Thyroid gland (tissue), 4 donors: ENCODE measurements around the gene RAD51C.

ENCODE experiments used
- POLR2A ChIP-seq, 2 donors: fragments of 450-650 bp; IDR thresholded peaks; one replicate each; pipeline ENCODE4 v1.6.1; 2017; ENCODE audit warnings: antibody characterized with exemption in 2 of 2, mild to moderate bottlenecking in 2 of 2, moderate library complexity in 1 of 2
- TF ChIP-seq, protein P1 (sequence below), 6 experiments: fragments of 200-600 bp in 3 of 6; fragments of 450-650 bp in 3 of 6; sonication (generic) in 3 of 6; IDR thresholded peaks; one replicate each; pipeline ENCODE4 v1.5.1; 2016 to 2019; ENCODE audit warnings: antibody characterized with exemption in 6 of 6, mild to moderate bottlenecking in 2 of 6, inconsistent platforms in 1 of 6, moderate library complexity in 1 of 6

DNA sequence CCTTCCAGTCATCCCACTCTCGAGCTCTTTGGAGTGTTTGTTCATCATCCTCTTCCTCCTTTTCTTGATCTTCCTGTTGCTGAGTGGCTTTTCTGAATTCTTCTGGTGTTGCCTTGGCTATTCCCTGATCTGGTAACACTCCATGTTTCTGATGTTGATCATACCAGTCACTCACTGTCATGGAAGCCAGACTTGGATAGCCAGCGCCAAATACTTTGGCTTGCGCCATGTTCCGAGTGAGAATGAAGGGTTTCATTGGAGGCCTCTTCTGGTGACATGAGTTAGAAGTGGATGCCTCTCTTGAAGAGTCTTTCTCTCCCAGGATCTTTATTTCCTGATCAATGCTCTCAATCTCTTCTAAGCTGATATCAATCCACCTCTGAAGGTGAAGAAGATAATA lies 31.8 kb upstream of the RAD51C start:
- TF ChIP-seq, protein P1, sequence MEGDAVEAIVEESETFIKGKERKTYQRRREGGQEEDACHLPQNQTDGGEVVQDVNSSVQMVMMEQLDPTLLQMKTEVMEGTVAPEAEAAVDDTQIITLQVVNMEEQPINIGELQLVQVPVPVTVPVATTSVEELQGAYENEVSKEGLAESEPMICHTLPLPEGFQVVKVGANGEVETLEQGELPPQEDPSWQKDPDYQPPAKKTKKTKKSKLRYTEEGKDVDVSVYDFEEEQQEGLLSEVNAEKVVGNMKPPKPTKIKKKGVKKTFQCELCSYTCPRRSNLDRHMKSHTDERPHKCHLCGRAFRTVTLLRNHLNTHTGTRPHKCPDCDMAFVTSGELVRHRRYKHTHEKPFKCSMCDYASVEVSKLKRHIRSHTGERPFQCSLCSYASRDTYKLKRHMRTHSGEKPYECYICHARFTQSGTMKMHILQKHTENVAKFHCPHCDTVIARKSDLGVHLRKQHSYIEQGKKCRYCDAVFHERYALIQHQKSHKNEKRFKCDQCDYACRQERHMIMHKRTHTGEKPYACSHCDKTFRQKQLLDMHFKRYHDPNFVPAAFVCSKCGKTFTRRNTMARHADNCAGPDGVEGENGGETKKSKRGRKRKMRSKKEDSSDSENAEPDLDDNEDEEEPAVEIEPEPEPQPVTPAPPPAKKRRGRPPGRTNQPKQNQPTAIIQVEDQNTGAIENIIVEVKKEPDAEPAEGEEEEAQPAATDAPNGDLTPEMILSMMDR (IDR thresholded peaks at IDR 0.05), result no peak
- no peak for TF ChIP-seq POLR2A (IDR thresholded peaks at IDR 0.05)
